NCI-H2196 (cell line): Measurements from ENCODE around the gene RBM43.
"Not testable (repeated sequence)": the region's sequence is repeated elsewhere in the genome, so short reads cannot be mapped to it uniquely, and the experiment has no call there.

Experiments
- DNase-seq: peaks from one replicate; lab custom pipeline; 2025; ENCODE audit not compliant: unreplicated experiment; lab: John Stamatoyannopoulos, UW

The RBM43 gene

GRCh38 chr2:151261231-151261976, at the start of gene RBM43:
Gene RBM43 (minus strand): TSS chr2:151261863. CDS start chr2:151261727, 136 bp downstream.
- DNase-seq, result peak; percentile 67

- DNase-seq, result not testable (repeated sequence)
Observed at GRCh38 chr2:151310313-151310712, 48.6 kb upstream of the RBM43 start.

GRCh38 chr2:151306621-151307020, 45.0 kb upstream of the RBM43 start:
- DNase-seq, result no peak

GRCh38 chr2:151305129-151305691, 43.5 kb upstream of the RBM43 start:
- DNase-seq, result no peak

- no peak for DNase-seq
Observed at GRCh38 chr2:151302879-151303278, 41.2 kb upstream of the RBM43 start.

- DNase-seq, result no peak
Observed at GRCh38 chr2:151302404-151302803, 40.7 kb upstream of the RBM43 start.

- no peak for DNase-seq
Observed at GRCh38 chr2:151299920-151300539, 38.4 kb upstream of the RBM43 start.

- no peak for DNase-seq
Observed at GRCh38 chr2:151297882-151298281, 36.2 kb upstream of the RBM43 start.

GRCh38 chr2:151295926-151296325, 34.3 kb upstream of the RBM43 start:
- DNase-seq, result not testable (repeated sequence)

GRCh38 chr2:151292546-151292945, 30.9 kb upstream of the RBM43 start:
- DNase-seq, result no peak

- DNase-seq, result no peak
Observed at GRCh38 chr2:151292141-151292540, 30.5 kb upstream of the RBM43 start.

- no peak for DNase-seq
Observed at GRCh38 chr2:151291224-151291623, 29.6 kb upstream of the RBM43 start.

- no peak for DNase-seq
Observed at GRCh38 chr2:151289972-151290866, 28.6 kb upstream of the RBM43 start.

- DNase-seq, result no peak
Observed at GRCh38 chr2:151287513-151288250, 26.0 kb upstream of the RBM43 start.

GRCh38 chr2:151282401-151282800, 20.7 kb upstream of the RBM43 start:
- DNase-seq, result no peak

- DNase-seq, result no peak
Observed at GRCh38 chr2:151280271-151280670, 18.6 kb upstream of the RBM43 start.

GRCh38 chr2:151278487-151278886, 16.8 kb upstream of the RBM43 start:
- no peak for DNase-seq

GRCh38 chr2:151277067-151277466, 15.4 kb upstream of the RBM43 start:
- DNase-seq, result no peak

GRCh38 chr2:151275291-151275690, 13.6 kb upstream of the RBM43 start:
- no peak for DNase-seq

- DNase-seq, result no peak
Observed at GRCh38 chr2:151271824-151272223, 10.2 kb upstream of the RBM43 start.
